Epithelial cell of proximal tubule (primary cell): ENCODE measurements around the gene ZNF70. TPM values are rescaled to one million over a fixed set of nuclear protein-coding genes. Genes with fewer than 3 reads are reported as not detected.

Experiments used
- DNase-seq: peaks from one replicate; pipeline ENCODE4 v3.0.0-alpha.2; 2011; ENCODE audit warnings: low read depth
- H3K4me3 ChIP-seq: 2 replicates; pipeline ENCODE4 v1.5.1; 2011; ENCODE audit warnings: low read depth, mild to moderate bottlenecking, low read length
- CTCF ChIP-seq: conservative IDR thresholded peaks from 2 replicates; pipeline ENCODE4 v1.5.1; 2012; ENCODE audit warnings: low read depth, mild to moderate bottlenecking, low read length
- total RNA-seq: library from RNA; depleted of rRNA; stranded (reverse); fragments of >200 nt; gene quantifications from 2 replicates; pipeline ENCODE4 v1.2.3, GENCODE V29; 2015

The ZNF70 gene
- total RNA-seq, 1 donor from 2014 or later = 2.5 TPM

GRCh38 chr22:23779731-23780130 lies 28.8 kb upstream of the ZNF70 start:
- H3K4me3 ChIP-seq = no peak overlapping the region
- TF ChIP-seq CTCF = no peak
- DNase-seq = no peak

- no peak overlapping the region for H3K4me3 ChIP-seq
- no peak for TF ChIP-seq CTCF
Measured at GRCh38 chr22:23779083-23779482, 28.2 kb upstream of the ZNF70 start.

GRCh38 chr22:23778577-23778900 lies 27.6 kb upstream of the ZNF70 start:
- TF ChIP-seq CTCF = no peak
- DNase-seq = no peak
- no peak overlapping the region for H3K4me3 ChIP-seq

More at GRCh38 chr22:23779083-23779482, 28.2 kb upstream of the ZNF70 start:
- no peak for DNase-seq

GRCh38 chr22:23777776-23778576 lies 27.1 kb upstream of the ZNF70 start:
- no peak for TF ChIP-seq CTCF
- DNase-seq = no peak
- H3K4me3 ChIP-seq = no peak overlapping the region

GRCh38 chr22:23775779-23776375 lies 25.0 kb upstream of the ZNF70 start:
- no peak for TF ChIP-seq CTCF
- H3K4me3 ChIP-seq = no peak overlapping the region
- DNase-seq = no peak

GRCh38 chr22:23774922-23775436 lies 24.1 kb upstream of the ZNF70 start:
- DNase-seq = no peak
- TF ChIP-seq CTCF = no peak
- no peak overlapping the region for H3K4me3 ChIP-seq
